Osteoblast (primary cell): ENCODE measurements around the gene SYT2. TPM values are rescaled to one million over a fixed set of nuclear protein-coding genes. Genes with fewer than 3 reads are reported as not detected.
A peak's percentile ranks its signal among the peaks of the same experiment; 100 is the strongest.

Experiments used
- DNase-seq: peaks from one replicate; pipeline ENCODE4 v3.0.0; 2011; ENCODE audit warnings: low spot score, mixed read lengths; ENCODE audit not compliant: insufficient read length; ENCODE audit errors: missing footprints
- H2AFZ ChIP-seq: 2 replicates; pipeline ENCODE4 v1.6.0; 2011; ENCODE audit warnings: mild to moderate bottlenecking, low read length
- H3K27ac ChIP-seq: 2 replicates; pipeline ENCODE4 v1.5.1; 2011; ENCODE audit warnings: mild to moderate bottlenecking, low read depth, low read length, moderate library complexity
- H3K27me3 ChIP-seq: 2 replicates; pipeline ENCODE4 v1.6.0; 2012; ENCODE audit warnings: mild to moderate bottlenecking, control low read depth, inconsistent platforms, low read length, moderate library complexity; ENCODE audit not compliant: insufficient read depth
- H3K36me3 ChIP-seq: 2 replicates; pipeline ENCODE4 v1.5.1; 2011; ENCODE audit warnings: mild to moderate bottlenecking, low read length, control low read depth, moderate library complexity; ENCODE audit not compliant: insufficient read depth
- H3K4me1 ChIP-seq: 2 replicates; pipeline ENCODE4 v1.5.1; 2011; ENCODE audit warnings: mild to moderate bottlenecking, low read length, control low read depth, moderate library complexity; ENCODE audit not compliant: insufficient read depth
- H3K4me2 ChIP-seq: 2 replicates; pipeline ENCODE4 v1.6.0; 2011; ENCODE audit warnings: mild to moderate bottlenecking, low read length; ENCODE audit not compliant: insufficient read depth
- H3K4me3 ChIP-seq: fragments of 200-600 bp; sonication (generic); 3 replicates; pipeline ENCODE4 v1.5.1; 2012; ENCODE audit warnings: mild to moderate bottlenecking, low read length, inconsistent platforms; ENCODE audit not compliant: insufficient read depth
- H3K79me2 ChIP-seq: 2 replicates; pipeline ENCODE4 v1.6.0; 2012; ENCODE audit warnings: mild to moderate bottlenecking, low read length, control low read depth, inconsistent platforms; ENCODE audit not compliant: insufficient read depth
- H3K9me3 ChIP-seq: 2 replicates; pipeline ENCODE4 v1.5.1; 2011; ENCODE audit warnings: low read depth, low read length, control low read depth
- H4K20me1 ChIP-seq: 2 replicates; pipeline ENCODE4 v1.6.0; 2012; ENCODE audit warnings: mild to moderate bottlenecking, low read length, control low read depth; ENCODE audit not compliant: insufficient read depth
- CTCF ChIP-seq: IDR thresholded peaks from 2 replicates; pipeline ENCODE4 v1.5.1; 2011; ENCODE audit warnings: mild to moderate bottlenecking, low read depth, low read length, moderate library complexity; ENCODE audit errors: extremely low read depth
- total RNA-seq: library from RNA; depleted of rRNA; stranded (reverse); fragments of >200 nt; gene quantifications from 2 replicates; pipeline ENCODE4 v1.2.3, GENCODE V29; 2012

SYT2 gene
- total RNA-seq, 1 donor, result not detected

- Histone ChIP-seq H3K4me1 (no peaks in the 10 kb centered on the region), H4K20me1 (no peaks in the 10 kb centered on the region), H3K79me2 (no peaks in the 10 kb centered on the region), H3K4me2 (no peak overlapping the region), H2AFZ (no peak overlapping the region), H3K27ac (no peak overlapping the region), H3K4me3 (no peak overlapping the region), H3K9me3 (no peaks in the 10 kb centered on the region), H3K36me3 (no peaks in the 10 kb centered on the region), H3K27me3 (peaks cover 36% of the 10 kb centered on the region)
- DNase-seq, result no peak
- no peak for TF ChIP-seq CTCF
These were observed 50.7 kb downstream of the SYT2 start for GRCh38 chr1:202659541-202659940.

- no peak for TF ChIP-seq CTCF
- Histone ChIP-seq H3K36me3 (no peaks in the 10 kb centered on the region), H3K4me1 (no peaks in the 10 kb centered on the region)
These were observed 51.5 kb downstream of the SYT2 start for GRCh38 chr1:202658769-202659168.

GRCh38 chr1:202658251-202658759 lies 51.9 kb downstream of the SYT2 start:
- Histone ChIP-seq H3K27ac (no peak overlapping the region), H3K36me3 (no peaks in the 10 kb centered on the region), H3K27me3 (peaks cover 40% of the 10 kb centered on the region), H2AFZ (no peak overlapping the region), H3K9me3 (no peaks in the 10 kb centered on the region), H3K4me2 (no peak overlapping the region), H3K4me3 (no peak overlapping the region), H3K4me1 (no peaks in the 10 kb centered on the region), H3K79me2 (no peaks in the 10 kb centered on the region), H4K20me1 (no peaks in the 10 kb centered on the region)
- no peak for TF ChIP-seq CTCF
- no peak for DNase-seq

More at GRCh38 chr1:202658769-202659168, 51.5 kb downstream of the SYT2 start:
- no peaks in the 10 kb centered on the region for H3K9me3 ChIP-seq
- H3K4me3 ChIP-seq, result no peak overlapping the region
- no peak overlapping the region for H3K27ac ChIP-seq
- H3K79me2 ChIP-seq, result no peaks in the 10 kb centered on the region
- no peak for DNase-seq
- peaks cover 43% of the 10 kb centered on the region for H3K27me3 ChIP-seq
- no peaks in the 10 kb centered on the region for H4K20me1 ChIP-seq
- H2AFZ ChIP-seq, result no peak overlapping the region
- no peak overlapping the region for H3K4me2 ChIP-seq

- Histone ChIP-seq H3K27ac (no peak overlapping the region), H3K4me2 (no peak overlapping the region), H4K20me1 (no peaks in the 10 kb centered on the region), H3K79me2 (no peaks in the 10 kb centered on the region), H3K27me3 (peaks cover 44% of the 10 kb centered on the region), H3K9me3 (no peaks in the 10 kb centered on the region), H3K4me1 (no peaks in the 10 kb centered on the region), H3K4me3 (no peak overlapping the region), H2AFZ (no peak overlapping the region), H3K36me3 (no peaks in the 10 kb centered on the region)
- TF ChIP-seq CTCF, result peak; percentile 28
- peak; percentile 87 for DNase-seq
These were observed 53.2 kb downstream of the SYT2 start for GRCh38 chr1:202656951-202657646.
